Measurements from ENCODE around the gene RBM47.

DNA sequence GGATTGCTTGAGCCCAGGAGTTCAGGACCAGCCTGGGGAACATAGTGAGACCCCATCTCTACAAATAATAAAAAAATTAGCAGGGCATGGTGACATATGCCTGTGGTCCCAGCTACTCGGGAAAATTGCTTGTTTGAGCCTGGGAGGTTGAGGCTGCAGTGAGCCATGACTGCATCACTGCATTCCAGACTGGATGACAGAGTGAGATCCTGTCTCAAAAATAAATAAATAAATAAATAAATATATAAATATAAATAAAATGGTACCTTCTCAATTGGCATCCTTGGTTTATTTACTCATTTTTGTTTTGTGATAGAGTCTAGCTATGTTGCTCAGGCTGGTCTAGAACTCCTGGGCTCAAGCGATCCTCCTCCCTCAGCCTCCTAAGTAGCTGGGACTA, 150.3 kb downstream of the RBM47 start:
- TF ChIP-seq, protein P1, sequence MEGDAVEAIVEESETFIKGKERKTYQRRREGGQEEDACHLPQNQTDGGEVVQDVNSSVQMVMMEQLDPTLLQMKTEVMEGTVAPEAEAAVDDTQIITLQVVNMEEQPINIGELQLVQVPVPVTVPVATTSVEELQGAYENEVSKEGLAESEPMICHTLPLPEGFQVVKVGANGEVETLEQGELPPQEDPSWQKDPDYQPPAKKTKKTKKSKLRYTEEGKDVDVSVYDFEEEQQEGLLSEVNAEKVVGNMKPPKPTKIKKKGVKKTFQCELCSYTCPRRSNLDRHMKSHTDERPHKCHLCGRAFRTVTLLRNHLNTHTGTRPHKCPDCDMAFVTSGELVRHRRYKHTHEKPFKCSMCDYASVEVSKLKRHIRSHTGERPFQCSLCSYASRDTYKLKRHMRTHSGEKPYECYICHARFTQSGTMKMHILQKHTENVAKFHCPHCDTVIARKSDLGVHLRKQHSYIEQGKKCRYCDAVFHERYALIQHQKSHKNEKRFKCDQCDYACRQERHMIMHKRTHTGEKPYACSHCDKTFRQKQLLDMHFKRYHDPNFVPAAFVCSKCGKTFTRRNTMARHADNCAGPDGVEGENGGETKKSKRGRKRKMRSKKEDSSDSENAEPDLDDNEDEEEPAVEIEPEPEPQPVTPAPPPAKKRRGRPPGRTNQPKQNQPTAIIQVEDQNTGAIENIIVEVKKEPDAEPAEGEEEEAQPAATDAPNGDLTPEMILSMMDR (IDR thresholded peaks at IDR 0.05; ENCODE audit: insufficient read depth, low read length) = no peak
- no peak for TF ChIP-seq GABPA (IDR thresholded peaks at IDR 0.05; ENCODE audit: low read depth)
- TF ChIP-seq POLR2AphosphoS5 (IDR thresholded peaks at IDR 0.05; ENCODE audit: low read depth) = no peak
- TF ChIP-seq SPI1 (IDR thresholded peaks at IDR 0.05; ENCODE audit: borderline replicate concordance, low read depth) = no peak
- TF ChIP-seq, protein P2, sequence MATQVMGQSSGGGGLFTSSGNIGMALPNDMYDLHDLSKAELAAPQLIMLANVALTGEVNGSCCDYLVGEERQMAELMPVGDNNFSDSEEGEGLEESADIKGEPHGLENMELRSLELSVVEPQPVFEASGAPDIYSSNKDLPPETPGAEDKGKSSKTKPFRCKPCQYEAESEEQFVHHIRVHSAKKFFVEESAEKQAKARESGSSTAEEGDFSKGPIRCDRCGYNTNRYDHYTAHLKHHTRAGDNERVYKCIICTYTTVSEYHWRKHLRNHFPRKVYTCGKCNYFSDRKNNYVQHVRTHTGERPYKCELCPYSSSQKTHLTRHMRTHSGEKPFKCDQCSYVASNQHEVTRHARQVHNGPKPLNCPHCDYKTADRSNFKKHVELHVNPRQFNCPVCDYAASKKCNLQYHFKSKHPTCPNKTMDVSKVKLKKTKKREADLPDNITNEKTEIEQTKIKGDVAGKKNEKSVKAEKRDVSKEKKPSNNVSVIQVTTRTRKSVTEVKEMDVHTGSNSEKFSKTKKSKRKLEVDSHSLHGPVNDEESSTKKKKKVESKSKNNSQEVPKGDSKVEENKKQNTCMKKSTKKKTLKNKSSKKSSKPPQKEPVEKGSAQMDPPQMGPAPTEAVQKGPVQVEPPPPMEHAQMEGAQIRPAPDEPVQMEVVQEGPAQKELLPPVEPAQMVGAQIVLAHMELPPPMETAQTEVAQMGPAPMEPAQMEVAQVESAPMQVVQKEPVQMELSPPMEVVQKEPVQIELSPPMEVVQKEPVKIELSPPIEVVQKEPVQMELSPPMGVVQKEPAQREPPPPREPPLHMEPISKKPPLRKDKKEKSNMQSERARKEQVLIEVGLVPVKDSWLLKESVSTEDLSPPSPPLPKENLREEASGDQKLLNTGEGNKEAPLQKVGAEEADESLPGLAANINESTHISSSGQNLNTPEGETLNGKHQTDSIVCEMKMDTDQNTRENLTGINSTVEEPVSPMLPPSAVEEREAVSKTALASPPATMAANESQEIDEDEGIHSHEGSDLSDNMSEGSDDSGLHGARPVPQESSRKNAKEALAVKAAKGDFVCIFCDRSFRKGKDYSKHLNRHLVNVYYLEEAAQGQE (IDR thresholded peaks at IDR 0.05; ENCODE audit: insufficient replicate concordance, low read depth) = no peak
